ENCODE measurements around the gene ROGDI.

ROGDI gene

GRCh38 chr16:4800290-4801041 lies 2.0 kb downstream of the ROGDI start:
- no peak overlapping the region for H3K4me3 ChIP-seq (ENCODE audit: control insufficient read depth, low read depth, low read length)
- DNase-seq (ENCODE audit: low read depth) = no peak

GRCh38 chr16:4799171-4799855 lies 3.1 kb downstream of the ROGDI start:
- no peak for TF ChIP-seq CTCF (IDR thresholded peaks at IDR 0.05; ENCODE audit: control insufficient read depth, insufficient read depth, low read depth, low read length, missing control alignments)
- no peak overlapping the region for H3K4me3 ChIP-seq (ENCODE audit: control insufficient read depth, low read depth, low read length)
- no peak for DNase-seq (ENCODE audit: low read depth)

More at GRCh38 chr16:4800290-4801041, 2.0 kb downstream of the ROGDI start:
- TF ChIP-seq CTCF (IDR thresholded peaks at IDR 0.05; ENCODE audit: control insufficient read depth, insufficient read depth, low read depth, low read length, missing control alignments) = no peak

- H3K4me3 ChIP-seq (ENCODE audit: control insufficient read depth, low read depth, low read length) = no peak overlapping the region
- DNase-seq (ENCODE audit: low read depth) = no peak
- no peak for TF ChIP-seq CTCF (IDR thresholded peaks at IDR 0.05; ENCODE audit: control insufficient read depth, insufficient read depth, low read depth, low read length, missing control alignments)
These were observed 4.0 kb downstream of the ROGDI start for GRCh38 chr16:4798456-4798855.

- no peak for DNase-seq (ENCODE audit: low read depth)
- TF ChIP-seq CTCF (IDR thresholded peaks at IDR 0.05; ENCODE audit: control insufficient read depth, insufficient read depth, low read depth, low read length, missing control alignments) = no peak
These were observed 4.6 kb downstream of the ROGDI start for GRCh38 chr16:4797805-4798252.

GRCh38 chr16:4796982-4797804 lies 5.2 kb downstream of the ROGDI start:
- no peak for DNase-seq (ENCODE audit: low read depth)
- no peak overlapping the region for H3K4me3 ChIP-seq (ENCODE audit: control insufficient read depth, low read depth, low read length)
- no peak for TF ChIP-seq CTCF (IDR thresholded peaks at IDR 0.05; ENCODE audit: control insufficient read depth, insufficient read depth, low read depth, low read length, missing control alignments)

More at GRCh38 chr16:4797805-4798252, 4.6 kb downstream of the ROGDI start:
- H3K4me3 ChIP-seq (ENCODE audit: control insufficient read depth, low read depth, low read length) = no peak overlapping the region

GRCh38 chr16:4795828-4796572 lies 6.4 kb downstream of the ROGDI start:
- no peak for DNase-seq (ENCODE audit: low read depth)
- H3K4me3 ChIP-seq (ENCODE audit: control insufficient read depth, low read depth, low read length) = no peak overlapping the region
- no peak for TF ChIP-seq CTCF (IDR thresholded peaks at IDR 0.05; ENCODE audit: control insufficient read depth, insufficient read depth, low read depth, low read length, missing control alignments)

Measured in AG09309 (cell line).